HG03342 (cell line): Measurements from ENCODE around the gene IL17RA.

Source experiments
- ATAC-seq: cut with Tn5 transposase; IDR thresholded peaks from one replicate; pipeline ENCODE4 v1.9.1; 2021; ENCODE audit warnings: mild to moderate bottlenecking, moderate library complexity; ENCODE audit not compliant: unreplicated experiment

The IL17RA gene

DNA sequence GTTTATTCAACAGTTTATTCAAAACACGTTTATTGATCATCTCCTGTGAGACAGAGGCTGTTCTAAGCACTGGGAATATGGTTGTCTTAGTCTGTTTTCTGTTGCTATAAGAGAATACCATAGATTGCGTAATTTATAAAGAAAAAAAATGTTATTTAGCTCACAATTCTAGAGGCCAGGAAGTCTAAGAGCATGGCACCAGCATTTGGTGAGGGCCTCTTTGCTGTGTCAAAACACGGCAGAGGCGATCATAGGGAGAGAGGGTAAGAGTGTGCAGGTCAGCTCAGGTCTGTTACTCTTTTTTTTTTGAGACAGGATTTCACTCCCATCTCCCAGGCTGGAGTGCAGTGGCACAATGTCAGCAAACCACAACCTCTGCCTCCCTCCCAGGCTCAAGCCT lies 5.2 kb upstream of the IL17RA start:
- no peak for ATAC-seq

DNA sequence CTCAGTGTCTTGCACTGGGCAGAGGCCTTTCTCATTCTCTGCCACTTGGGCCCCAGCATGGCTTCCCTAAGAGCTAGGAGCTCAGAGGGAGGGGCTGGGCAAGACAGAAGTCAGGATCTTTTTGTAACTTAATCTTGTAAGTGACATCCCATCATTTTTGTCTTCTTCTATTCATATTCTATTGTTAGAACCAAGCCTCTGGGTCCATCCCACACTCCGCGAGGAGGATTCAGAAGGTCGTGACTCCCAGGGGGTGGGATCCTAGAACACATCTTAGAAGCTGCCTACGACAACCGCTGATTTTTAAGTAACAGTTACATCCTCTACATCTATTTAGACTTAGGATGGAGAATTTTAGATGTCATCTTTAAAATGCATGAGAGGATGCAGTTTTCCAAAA lies 1.5 kb upstream of the IL17RA start:
- no peak for ATAC-seq

DNA sequence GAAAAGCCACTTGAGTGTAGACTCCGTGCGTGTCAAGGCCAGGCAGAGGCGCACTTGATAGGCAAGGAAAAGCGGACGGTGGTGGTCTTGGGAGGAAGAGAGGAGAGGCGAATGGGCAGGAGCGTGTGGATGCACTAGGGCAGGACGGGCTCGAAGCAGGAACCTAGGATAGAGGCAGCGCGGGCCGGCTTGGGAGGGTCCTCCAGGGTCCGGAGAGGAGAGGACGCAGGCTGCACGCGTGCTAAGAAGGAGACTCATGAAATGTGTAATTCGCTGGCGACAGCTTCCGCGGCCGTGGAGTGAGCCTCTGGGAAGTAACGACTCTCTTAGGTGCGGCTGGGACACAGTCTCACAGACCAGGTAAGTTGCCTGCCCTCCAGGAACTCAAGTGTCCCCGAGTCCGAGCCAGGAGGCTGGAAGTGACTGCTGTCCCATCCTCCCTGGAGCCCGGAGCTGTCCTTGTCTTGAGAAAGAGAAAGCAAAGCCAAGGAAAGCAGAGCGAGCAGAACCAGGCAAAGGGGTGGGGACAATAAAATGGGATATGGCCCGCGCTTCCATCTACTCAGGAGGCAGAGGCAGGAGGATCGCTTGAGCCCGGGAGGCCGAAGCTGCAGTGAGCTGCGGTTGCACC lies 874 bp upstream of the IL17RA start:
- ATAC-seq: no peak

DNA sequence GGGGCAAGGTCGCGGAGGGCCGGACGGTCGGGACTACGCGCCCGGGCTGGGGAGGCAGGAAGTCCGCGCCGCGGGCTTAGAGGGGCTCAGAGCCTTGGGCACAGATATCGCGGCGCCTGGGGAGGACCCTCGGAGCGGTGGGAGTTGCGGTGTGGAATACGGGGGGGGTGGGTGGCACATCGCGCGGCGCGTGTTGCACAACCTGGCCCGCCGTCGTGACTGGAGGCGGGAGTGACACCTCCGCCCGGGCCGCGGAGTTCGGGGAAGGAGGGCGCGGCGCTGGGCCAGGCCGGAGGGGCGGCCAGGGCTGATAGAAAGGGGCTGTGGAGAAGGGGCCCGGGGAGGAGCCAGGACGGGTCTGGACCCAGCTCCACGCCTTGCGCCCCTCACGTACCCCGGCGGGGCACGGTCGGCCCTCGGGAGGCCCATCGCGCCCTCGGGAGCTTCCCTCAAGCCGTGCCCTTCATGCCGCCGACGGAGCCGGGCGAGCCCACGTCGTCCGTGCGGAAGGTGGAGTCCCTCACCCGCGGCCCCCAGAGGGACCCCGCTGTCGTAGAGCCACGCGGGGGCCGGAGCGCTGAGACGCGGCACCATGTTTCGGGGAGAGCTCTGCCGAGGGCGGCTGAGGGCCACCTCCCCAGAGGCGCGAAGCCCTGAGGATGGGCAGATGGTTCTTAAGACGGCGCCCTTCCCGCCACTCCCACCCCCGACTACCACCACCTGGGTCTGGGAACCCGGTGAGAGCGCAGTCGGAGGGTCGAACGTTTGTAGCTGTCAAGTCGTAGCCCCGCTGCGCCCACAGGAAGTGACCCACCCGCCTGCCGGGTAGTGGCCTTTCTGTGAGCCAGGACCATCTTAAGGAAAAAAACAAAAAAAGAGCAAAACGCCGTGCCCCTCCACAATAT lies 729 bp downstream of the IL17RA start:
- ATAC-seq: no peak

DNA sequence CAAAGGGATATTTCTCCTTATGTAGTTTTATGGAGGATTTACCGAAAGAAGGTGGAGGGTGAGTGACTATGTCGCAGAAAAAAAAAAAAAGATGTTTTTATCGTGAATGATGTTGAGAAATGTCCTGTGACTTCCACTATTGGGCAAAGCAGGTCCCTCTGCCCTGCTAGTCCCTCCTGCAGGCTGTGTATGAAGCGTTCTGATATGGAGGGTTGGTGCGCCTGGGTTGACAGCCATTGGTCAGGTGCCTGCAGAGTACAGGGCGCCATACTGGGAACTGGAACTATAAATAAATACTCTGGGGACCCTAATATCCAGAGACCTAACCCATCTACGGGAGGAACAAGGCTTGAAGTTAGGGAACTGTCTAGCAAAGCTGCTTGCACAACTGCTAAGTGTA lies 1.5 kb downstream of the IL17RA start:
- no peak for ATAC-seq

DNA sequence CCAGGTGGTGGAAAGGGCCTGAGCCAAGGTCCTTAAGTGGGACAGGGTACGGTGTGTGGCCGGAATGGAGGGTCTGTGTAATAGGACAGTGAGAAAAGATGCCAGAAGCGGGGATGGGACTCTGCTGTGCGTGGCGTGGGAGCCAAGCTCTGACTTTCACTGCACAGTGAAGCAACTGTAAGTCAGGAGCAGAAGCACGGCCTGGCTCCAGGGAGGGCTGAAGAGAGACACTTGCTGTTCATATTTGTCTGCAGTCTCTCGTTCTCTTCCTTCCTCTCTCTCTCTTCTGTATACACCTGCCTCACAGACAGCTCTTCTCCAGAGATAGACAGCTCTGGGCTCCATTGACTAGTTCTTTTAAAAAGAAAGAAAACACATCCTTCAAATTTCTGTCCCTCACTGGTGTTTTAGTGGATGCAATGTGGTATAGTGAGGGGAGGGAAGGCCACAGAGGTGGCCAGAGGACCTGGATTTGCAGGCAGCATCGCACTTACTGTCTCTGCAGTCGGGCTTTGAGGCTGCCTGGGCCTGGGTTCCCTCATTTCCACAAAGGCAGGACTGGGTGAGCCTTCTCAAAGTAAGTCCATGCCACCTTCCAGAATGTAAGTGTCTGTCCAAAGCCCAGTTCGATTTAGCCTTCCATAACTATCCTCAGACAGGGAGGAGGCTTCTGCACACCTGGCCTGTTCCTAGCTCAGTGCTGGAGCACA lies 2.1 kb downstream of the IL17RA start:
- no peak for ATAC-seq

DNA sequence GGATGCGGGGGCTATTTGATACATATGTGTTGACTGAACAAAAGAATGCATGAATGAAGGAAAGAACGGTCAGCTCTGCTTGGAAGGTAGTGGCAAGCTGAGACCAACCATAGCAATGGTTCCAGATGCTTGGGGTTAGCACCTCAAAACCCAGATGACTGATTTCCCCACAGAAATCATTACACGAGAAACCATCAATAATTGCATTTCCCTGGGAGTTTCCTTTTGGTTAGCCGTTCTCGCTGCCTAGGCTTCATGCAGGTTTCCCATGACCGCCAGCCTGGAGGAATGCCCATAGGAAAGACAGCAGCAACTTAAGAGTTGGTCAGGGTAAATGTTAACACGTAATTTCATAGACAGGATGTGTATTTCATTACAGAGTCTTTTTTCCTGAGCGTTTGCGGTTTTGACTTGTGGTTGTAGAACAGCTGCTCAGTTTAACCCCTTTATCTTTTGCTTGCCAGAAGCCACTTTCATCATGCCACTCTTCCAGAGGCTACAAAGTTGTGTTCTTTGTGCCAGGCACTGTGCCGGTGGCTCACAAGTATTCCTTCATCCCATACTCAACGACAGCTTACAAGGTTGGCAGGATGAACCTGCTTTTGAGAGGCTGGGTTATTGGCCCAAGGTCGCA lies 2.8 kb downstream of the IL17RA start:
- ATAC-seq: no peak

DNA sequence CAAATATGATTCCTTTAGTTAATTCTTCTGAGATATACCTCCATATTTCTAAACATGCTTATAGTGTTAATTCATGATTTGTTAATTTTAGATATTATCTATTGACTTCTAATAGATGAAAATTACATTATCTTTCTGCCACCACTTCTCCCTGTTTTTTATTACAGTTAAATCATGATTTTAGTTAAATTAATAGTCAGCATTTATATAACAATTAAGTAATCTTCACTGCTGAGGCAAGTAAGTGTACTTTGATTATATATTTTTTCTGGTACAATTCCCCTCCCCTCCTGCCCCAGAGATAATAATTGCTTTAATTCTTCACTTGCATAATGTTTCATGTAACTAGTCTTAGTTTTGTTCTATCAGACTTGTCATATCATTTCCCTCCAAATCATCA lies 5.8 kb downstream of the IL17RA start:
- ATAC-seq: no peak

DNA sequence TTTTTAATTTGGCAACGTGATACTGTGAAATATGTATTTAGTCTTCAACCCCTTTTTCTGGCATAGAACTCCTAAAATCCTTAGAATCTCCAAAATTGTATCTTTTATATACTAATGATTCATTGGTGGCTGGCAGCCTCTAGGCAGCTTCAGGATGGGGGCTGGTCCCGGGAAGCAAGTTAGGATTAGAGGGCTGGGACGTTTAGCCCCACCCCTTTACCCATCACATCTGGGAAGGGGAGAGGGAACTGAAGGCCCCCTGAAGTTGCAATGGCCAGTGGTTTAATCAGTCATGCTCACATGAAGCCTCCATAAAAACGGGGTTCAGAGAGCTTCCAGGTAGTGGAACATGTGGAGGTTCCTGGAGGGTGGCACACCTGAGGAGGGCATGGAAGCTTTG lies 7.1 kb downstream of the IL17RA start:
- no peak for ATAC-seq

DNA sequence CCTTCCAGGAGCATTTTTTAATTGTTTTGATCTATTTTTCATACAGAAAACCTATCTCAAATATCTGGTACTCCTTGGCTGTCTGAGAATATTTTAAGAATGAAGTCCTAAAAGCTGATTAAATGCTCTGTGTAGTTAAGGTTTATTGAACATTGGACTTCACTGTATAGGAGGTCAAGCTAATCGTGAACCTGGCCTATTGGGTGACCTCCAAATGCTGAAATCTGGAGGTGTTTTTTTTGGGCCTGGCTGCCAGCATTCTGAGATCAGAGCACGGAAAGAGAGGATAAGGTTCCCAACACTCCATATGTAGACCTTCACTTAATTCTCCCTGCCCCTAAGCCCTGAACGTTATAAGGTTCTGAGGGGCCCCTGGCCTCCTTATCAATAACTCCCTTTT lies 8.3 kb downstream of the IL17RA start:
- no peak for ATAC-seq

DNA sequence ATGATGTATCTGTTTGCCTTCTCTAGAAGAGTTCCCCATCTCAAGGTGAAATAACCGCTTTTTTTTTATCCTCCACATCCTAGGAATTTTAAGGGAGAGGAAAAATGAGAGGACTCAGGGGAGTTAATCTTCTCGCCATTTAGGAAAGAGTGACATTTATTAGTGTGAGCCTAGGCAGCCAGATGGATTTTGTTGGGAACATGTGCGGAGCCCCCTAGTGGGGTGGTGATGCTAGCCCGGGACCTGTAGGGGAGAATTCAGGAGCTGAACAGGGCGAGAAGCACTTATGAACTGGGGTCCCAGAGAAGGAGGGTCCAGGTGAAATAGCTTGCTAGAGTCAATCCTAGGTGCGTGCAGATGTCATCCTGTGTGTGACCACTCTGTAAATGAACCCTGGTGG lies 10.7 kb downstream of the IL17RA start:
- ATAC-seq: no peak

DNA sequence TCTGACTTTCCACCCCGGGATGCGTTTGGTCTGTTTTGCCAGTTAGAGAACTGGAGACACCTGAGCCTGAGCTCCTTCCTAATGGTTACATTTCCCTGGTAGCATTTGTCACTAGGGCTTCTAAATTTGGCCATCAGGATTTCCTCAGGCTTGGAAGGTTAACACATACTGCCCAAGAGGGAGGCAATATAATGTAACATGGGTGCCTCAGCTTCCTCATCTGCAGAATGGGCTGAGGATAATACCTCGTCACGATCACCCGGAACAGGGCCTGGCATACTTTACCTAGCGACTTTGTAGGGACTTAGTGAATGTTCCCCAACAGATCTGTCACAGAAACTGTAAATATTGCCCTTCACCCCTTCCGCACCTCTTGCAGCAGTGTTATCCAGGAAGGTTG lies 11.3 kb downstream of the IL17RA start:
- no peak for ATAC-seq

DNA sequence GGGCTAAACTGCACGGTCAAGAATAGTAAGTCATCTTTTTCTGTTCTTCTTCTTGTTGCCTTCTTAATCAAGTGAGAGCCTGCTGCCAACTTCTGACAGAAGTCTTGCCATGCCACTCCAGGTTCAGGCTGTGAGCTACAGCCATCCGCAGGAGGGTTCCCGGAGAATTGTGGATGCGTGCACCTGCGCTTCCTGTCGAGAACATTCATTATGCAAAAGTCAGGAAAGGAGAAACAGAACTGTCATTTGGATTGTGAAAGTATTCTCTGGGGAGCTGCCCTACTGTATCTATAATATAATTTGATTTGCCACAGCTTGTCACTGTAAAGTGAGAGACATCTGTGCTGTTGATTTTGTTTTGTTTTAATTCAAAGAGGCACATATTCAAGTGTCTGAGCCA lies 12.3 kb downstream of the IL17RA start:
- ATAC-seq: no peak

DNA sequence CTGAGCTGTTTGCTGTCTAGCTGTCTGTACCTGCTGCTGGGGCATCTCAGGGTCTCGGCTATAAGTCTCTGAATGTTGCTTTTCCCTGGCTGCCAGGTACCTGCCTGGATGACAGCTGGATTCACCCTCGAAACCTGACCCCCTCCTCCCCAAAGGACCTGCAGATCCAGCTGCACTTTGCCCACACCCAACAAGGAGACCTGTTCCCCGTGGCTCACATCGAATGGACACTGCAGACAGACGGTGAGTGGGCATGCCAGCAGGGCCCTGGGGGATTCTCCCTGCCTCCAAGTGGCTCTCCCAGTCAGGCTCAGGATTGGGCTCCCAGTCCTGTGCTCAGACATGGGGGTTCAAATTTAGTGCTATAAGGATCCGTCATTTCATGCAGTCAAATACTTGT lies 12.9 kb downstream of the IL17RA start:
- ATAC-seq: no peak

DNA sequence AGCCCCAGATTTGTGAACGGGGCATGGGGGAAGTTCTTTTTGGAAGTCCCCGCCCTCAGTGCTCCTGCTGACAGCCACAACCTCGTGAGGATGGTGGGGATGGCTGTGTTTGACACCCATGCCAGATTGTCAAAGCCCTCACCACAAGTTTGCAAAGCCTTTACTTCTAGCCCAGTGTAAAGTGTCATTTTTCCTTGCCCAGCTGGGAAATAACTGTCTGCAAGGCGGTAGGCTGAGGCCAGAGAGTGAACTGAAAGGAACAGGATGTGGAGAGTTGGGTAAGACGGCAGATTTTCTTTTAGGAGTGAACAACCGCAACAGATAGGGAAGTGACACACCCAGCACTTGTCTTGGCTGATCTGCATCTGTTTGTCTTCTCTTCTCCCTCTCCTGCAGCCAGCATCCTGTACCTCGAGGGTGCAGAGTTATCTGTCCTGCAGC lies 13.6 kb downstream of the IL17RA start:
- ATAC-seq: no peak

DNA sequence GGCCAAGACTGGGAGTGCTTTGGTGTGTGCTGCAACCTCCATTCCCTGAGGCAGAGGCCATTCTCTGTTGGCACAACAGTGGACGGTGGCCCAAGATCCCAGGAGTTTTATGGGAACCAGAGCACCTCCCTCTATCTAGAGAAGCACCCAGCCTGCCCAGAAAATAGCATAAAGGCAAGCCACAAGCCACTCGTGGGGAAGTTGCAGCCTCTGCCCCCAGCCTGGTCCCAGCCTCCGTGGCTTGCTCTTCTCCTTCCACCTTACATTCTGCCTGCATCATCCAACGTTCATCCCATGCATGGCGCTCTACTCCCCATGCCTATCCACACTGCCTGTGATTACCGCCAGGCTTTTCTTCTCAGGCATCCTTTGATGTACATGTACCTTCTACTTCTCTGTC lies 15.8 kb downstream of the IL17RA start:
- ATAC-seq: no peak

DNA sequence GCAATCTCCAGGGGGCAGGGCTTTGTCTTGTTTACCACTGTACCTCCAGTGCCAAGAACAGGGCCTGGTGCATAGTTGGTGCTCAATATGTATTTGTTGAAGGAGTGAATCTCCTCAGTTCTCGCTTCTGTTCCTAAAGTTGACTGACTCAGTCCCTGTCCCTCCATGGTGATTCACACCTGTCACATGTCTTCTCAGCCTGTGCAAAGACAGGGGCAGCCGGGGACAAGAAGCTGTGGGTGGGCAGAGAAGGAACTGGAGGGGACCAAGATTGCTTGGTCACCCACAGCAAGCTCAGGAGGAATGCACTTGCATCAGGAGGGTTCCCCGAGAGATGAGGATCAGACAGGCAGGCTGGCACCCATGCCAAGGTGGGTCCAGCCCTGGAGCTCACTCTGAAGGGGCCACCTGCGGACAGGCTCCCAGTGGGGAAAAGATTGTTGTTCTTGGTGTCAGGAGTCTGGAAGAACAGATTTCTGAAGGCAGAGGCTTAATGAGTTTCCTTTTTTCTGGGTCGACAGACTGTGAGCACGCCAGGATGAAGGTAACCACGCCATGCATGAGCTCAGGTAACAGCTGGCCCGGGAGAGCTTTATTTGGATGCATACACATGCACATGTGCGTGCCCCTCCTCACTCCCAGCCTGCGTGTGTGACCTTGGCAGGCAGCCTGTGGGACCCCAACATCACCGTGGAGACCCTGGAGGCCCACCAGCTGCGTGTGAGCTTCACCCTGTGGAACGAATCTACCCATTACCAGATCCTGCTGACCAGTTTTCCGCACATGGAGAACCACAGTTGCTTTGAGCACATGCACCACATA lies 16.9 kb downstream of the IL17RA start:
- no peak for ATAC-seq

DNA sequence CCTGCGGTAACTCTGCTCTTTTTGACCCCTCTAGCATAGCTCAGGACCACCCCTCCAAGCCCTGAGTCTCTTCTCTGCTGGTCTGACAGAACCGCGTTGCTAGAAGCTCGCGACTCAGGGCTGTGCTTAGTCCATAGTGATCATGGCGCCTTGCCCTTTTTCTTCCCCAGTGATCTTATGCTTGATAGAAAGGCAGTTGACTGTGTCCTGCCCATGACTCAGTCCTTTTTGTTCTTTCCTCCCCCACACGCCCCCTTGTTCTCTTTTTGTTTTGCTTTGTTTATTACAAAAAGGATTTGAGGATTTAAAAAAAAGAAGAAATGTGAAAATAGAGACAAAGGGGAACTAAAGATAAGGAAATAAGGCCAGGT lies 17.5 kb downstream of the IL17RA start:
- ATAC-seq: no peak

DNA sequence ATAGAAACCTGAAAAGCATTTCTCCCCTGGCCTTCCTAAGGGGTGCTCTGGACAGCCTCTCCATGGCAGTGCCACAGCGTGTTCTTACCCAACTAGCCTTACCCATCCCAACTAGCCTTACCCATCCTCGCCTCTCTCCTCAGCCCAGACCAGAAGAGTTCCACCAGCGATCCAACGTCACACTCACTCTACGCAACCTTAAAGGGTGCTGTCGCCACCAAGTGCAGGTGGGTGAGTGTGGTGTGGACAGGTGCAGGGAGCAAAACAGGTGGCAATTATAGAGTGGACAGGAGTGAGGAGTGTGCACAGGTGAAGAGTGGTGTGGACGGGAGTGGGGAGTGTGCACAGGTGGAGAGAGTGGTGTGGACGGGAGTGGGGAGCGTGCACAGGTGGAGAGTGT lies 18.6 kb downstream of the IL17RA start:
- no peak for ATAC-seq

DNA sequence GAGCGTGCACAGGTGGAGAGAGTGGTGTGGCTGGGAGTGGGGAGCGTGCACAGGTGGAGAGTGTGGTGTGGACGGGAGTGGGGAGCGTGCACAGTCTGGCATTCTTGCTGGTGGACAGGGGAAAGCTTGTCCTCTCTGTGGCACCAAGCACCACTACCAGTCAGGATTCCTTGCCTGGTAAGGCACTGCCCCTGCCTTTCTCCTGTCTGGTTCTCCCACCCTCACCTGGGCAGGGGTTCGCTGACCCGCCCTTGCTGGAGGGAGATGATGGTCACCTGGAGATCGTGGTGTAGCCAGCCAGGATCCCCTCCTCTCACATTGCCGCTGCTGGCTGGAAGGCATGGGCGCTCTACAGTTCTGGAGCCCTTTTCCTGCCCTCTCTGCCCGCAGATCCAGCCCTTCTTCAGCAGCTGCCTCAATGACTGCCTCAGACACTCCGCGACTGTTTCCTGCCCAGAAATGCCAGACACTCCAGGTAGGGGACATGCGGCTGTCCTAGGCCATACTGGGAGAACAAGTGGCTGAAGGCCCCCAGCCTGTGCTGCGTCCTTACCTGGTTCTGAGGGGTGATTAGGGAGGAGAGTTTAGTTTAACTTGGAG lies 19.6 kb downstream of the IL17RA start:
- no peak for ATAC-seq
